ENCODE measurements around the gene SUCLA2.

DNA sequence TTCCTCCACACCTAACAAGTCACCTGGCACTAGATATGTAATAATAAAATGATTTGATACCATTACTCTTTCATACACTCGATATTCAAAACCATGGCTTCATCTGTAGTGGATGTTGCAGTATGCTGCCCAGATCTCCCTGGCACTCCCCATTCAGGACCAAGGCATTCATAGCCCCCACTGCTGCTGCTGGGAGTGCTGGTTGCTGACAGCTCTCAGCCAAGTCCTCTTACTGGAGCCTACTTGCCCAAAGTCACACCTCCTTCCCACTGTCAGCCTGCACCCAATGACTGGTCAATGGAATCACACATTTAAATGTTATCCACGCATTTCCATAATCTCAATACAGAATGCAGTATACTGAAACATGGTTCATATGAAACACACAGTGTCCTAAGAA lies 3.7 kb downstream of the SUCLA2 start:
- TF ChIP-seq TCF12 (IDR thresholded peaks at IDR 0.05; ENCODE audit: low read depth) = no peak
- no peak for TF ChIP-seq EP300 (IDR thresholded peaks at IDR 0.05; ENCODE audit: borderline replicate concordance)
- TF ChIP-seq, protein P1, sequence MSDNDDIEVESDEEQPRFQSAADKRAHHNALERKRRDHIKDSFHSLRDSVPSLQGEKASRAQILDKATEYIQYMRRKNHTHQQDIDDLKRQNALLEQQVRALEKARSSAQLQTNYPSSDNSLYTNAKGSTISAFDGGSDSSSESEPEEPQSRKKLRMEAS (IDR thresholded peaks at IDR 0.05) = no peak

Measured in Ishikawa (cell line).